22Rv1 (cell line): ENCODE measurements around the gene KRTAP10-2.
"Not testable (repeated sequence)": the region's sequence is repeated elsewhere in the genome, so short reads cannot be mapped to it uniquely, and the experiment has no call there.

ENCODE experiments used
- H3K27ac ChIP-seq: fragments of 450-650 bp; 2 replicates; pipeline ENCODE4 v1.5.1; 2017
- CTCF ChIP-seq: fragments of 450-650 bp; IDR thresholded peaks from 2 replicates; pipeline ENCODE4 v1.5.1; 2017; ENCODE audit warnings: mild to moderate bottlenecking
- ZFX ChIP-seq: fragments of 450-650 bp; IDR thresholded peaks from 2 replicates; pipeline ENCODE4 v1.6.1; 2017; ENCODE audit warnings: antibody characterized with exemption, borderline replicate concordance

Gene KRTAP10-2

DNA sequence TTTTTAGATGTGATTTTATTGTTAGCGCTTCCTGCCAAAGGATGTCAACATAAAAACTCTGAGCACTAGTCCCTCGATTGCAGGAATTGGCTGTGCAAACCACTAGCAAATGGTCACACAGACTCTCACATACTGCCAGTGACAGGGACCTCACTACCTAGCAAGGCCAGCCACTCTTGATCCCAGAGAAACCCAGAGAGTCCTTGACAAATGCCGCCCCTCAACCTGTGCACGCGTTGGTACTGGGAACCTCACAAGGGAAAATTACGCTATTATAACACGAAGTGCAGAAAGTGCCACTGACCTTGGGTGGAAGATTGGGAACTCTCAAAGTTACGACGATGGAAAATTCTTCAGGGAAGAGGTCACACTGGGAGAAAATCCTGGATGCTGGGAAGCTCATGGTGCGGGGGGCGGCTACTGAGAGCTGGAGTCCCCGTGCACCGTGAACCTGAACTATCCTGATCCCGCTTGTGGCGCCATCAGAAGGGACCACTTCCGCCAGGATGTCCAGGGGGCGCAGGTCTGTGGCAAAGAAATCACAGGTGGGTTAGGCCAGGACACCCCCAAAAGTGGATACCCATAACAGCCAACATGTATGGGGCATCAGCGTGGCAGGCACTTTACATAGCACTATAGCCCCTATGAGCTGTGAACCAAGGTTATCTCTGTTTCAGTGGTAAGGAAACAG, 16.3 kb upstream of the KRTAP10-2 start:
- no peak for TF ChIP-seq CTCF
- no peak for TF ChIP-seq ZFX

GRCh38 chr21:44566403-44566802, 15.1 kb upstream of the KRTAP10-2 start:
- TF ChIP-seq ZFX (no peak), CTCF (no peak)
- no peak overlapping the region for H3K27ac ChIP-seq

More for the DNA sequence above, 16.3 kb upstream of the KRTAP10-2 start:
- no peak overlapping the region for H3K27ac ChIP-seq

DNA sequence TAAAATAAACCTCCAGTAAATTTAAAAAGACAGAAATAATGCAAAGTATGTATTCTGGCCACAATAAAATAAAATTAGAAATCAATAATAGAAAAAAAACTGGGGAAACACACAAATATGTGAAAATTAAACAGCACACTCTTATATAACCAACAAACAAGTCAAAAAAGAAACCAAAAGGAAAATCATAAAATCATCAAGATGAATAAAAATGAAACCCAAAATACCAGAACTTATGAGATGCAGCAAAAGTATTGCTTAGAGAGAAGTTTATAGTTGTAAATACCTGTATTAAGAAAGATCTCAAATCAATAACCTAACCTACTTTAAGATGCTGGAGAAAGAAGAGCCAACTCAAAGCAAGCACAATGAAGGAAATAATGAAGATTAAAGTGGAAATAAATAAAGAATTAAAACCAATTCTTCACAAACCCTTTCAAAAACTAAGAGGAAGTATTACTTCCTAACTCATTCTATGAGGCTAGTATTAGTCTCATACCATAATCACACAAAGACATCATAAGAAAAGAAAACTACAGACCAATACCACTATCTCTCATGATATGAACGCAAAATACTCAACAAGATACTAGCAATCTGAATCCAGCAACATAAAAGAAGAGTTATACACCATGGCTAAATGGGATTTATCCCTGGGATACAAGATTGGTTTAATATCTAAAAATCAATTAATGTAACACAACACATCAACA, 13.7 kb upstream of the KRTAP10-2 start:
- H3K27ac ChIP-seq: no peak overlapping the region
- TF ChIP-seq CTCF (no peak), ZFX (no peak)

DNA sequence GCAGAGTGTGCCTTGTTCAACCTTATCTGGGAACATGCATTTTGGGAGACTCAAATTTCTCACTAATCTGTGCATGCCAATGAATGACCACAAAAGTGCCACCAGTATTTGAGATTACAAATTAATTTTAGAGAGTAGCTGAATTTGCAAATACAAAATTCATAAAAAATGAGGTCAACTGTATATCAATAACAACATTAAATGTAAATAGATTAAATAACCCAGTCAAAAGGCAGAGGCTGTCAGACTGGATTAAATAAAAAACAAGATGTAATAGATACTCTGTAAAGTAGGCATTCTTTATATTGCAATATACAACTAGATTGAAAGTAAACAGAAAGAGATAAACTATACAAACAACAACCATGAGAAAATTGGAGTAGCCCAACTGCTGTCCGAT, 12.8 kb upstream of the KRTAP10-2 start:
- no peak overlapping the region for H3K27ac ChIP-seq
- TF ChIP-seq ZFX: no peak
- no peak for TF ChIP-seq CTCF

DNA sequence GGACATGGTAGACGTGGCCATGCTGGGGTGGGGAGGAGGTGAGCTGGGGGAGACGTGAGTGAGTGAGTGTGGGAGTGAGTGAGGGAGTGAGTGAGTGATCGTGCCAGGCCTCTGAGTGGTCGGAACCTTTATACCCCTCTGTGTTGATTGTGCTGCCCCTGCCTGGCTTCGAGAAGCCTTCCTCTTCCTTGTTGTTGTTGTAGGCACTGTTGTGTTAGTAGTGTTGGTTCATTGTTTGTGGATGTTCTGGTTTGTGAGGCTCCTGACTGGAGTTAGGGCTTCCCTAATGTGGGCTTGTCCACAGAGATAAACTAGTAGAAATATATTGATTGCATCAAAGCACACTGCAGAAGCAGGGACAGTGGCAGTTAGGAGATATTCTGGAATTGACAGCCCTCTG, 7.4 kb upstream of the KRTAP10-2 start, which contains the start of gene KRTAP10-3:
Gene KRTAP10-3 (minus strand): TSS at position 101 of the 400 bp plus-strand sequence. CDS start 80 bp downstream, at position 21.
- H3K27ac ChIP-seq: no peak within 1 kb of the TSS
- TF ChIP-seq CTCF (no peak), ZFX (no peak)

GRCh38 chr21:44558329-44558675, 7.0 kb upstream of the KRTAP10-2 start:
- not testable (repeated sequence) for H3K27ac ChIP-seq

DNA sequence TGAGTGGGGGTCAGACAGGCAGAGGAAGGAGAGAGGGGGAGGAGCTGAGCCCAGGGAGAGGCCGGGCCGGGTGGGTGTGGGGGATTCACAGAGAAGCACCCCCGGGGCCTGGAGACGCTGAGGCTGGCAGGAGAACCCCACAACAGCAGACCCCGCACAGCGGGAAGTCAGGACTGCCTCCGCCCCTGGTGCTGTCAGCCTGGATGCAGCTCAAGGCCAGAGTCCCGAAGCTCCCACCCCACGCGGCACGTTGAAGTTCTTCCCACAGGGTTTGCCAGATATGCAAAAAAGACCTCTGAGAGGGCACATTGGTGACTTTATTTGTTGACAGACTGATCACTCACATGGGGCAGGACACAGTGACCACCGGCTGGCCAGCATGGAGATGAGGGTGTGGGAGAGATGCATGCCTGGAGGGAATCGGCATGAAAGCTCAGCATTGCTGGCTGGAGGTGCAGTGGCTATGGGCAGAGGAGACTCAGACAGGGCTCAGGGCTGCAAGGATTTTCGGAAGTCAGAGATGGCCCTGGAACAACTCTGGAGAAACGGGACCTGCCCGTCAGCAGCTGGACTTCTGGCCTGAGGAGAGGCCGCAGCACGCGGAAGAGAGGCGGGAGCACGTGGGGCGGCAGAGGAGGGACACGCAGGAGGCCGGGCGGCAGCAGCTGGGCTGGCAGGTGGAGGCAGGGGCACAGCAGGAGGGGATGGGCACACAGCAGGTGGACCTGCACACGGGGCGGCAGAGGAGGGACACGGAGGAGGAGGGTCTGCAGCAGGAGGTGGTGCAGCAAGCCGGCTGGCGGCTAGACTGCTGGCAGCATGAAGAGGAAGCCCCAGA, 6.4 kb upstream of the KRTAP10-2 start:
- TF ChIP-seq CTCF: no peak
- TF ChIP-seq ZFX: no peak
- H3K27ac ChIP-seq: no peak overlapping the region
